Stimulated activated CD4-positive, alpha-beta T cell treated with anti-CD3 and anti-CD28 coated beads, Interleukin-2, amount 100 ng/mL, for 4 hours (primary cell): ENCODE results near the gene TOR2A.

Experiments
- DNase-seq: peaks from one replicate; pipeline ENCODE4 v3.0.0-alpha.2; 2020; ENCODE audit warnings: low read depth

TOR2A gene

DNA sequence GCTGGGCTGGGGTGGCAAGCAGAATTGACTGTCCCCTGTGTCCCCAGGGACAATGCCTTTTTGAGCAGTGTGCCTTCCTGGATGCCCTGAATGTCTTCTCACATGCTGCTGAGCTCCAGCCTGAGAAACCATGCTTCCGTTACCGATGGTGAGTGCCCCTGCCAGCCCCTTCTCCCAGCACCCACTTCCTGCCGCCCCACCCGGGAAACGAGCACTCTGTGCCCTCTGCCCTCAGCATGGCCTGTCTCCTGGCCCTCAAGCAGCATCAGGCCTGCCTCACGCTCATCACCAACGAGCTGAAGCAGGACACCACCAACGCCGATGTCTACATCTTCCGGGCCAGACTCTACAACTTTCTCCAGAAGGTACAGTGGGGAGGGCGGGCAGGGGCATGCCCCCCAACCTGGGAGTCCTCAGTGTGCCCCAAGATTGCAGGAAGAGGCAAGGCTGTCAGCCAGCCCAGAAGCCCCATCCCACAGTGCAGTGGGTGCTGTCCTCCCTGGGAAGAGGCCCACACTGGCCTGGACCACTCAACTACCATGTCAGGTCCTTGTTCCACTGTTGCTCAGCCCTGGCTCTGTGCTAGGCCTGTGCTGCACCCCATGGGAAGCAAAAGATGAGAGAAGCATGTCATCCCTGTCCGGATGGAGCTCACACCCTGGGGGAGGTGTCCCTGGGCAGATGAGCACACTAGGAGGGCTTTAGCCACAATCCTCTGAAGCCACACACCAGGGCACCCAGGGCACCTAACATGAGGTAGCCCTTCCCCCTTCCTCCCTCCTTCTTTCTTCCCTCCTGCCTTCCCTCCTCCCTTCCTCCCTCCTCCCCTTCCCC, 14.8 kb downstream of the TOR2A start:
- no peak for DNase-seq

DNA sequence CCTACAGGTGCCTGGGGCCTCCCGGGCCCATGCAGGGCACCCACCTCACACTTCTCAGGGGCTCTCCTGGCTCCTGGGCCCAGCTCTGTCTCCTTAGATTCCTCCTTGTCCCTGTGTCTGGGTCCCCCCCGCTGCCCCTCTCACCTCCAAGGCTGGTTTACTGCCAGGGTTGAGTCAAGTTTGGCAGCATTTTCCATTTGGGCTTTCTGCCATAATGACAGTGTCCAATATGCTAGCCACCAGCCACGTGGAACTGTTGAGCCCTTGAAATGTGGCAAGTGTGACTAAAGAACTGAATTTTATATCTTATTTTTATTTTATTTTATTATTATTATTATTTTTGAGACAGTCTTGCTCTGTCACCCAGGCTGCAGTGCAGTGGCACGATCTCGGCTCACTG, 17.3 kb downstream of the TOR2A start:
- DNase-seq = no peak

DNA sequence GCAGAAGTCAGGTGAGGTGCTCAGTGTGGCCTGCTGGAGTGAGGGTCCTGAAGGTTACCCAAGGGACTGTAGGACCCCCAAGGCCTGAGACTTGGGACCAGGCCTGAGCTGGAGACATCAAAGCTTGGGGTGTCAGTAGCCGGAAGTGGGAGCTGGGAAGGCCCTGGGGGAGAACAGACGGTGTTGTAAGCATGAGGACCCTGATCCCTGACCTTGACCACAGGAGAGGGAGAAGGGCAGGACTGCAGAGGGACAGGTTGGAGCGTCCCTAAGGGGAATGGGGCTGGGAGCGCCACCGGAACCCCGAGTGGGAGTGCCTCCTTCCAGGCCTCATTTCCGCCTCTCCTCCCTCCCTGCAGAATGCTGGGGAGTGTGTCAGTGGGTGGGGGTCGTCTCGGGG, 18.7 kb downstream of the TOR2A start:
- no peak for DNase-seq

DNA sequence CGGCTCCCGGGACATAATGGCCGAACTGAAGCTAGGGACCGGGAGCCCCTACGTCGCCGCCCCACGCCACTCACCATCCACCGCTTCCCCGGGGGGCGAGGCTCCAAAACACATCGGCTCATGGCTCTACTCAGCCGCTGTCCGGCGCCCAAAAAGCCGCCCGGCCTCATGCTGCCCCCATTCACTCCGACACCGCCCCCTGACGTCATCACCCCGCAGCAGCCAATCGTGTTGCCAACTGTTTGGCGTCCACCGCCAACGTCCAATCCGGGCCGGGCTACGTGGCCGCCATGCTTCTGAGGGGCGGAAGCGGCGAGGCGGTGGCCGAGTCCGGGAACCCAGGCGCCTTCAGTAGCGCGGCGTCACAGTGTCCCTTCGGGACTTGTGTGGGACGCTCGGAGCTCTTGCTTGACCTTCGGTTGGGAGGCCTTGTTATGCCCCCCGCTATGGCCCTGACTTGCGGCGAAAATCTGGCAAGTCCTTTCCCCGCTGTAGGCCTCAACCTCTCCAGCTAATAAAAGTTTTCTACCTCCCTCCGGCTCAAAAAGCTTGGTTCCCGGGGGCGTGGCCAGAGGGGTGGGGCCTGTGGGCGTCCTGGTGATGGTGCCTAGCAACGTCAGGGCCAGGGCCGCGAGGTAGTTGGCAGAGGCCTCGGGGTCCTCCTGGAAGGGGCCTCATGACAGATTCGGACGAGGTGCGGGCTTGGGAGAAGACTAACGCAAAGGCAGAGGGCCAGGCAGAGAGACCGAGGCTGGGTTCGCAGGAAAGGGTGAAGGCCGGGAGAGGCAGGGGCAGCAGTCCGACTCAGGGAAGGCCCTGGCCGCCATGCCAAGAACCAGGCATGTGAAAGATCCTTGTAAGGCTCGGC, 19.4 kb downstream of the TOR2A start, which contains the start of the genes PTRH1 and TTC16:
Gene PTRH1 (minus strand): TSS at position 194 of the 868 bp plus-strand sequence. CDS start 24 bp downstream, at position 170.
Gene TTC16 (plus strand): TSS at position 610 of the 868 bp plus-strand sequence. CDS start 67 bp downstream, at position 677.
- peak; percentile 94 for DNase-seq

DNA sequence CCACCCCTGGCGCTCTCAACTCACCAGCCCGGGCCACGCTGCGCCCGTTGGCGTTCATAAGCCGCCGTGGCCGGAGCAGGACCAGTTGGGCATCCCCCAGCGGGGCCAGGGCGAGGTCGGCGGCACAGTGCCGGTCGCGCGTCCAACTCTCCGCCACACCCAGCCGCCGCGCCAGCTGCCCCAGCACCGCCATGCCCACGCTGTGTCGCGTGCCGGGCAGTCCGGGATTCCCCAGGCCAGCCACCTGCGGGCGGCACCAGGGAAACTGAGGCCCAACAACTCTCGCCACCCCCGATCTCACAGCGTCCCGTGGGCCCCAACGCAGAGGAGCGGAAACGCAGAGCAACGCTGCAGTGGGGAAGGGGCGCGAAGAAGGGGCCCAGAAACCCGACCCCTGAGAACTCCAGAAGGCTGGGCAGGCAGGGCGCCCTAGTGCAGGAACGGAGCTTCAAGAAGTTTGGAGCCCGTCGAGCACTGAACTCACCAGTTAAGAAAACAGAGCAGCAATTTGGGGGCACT, 20.1 kb downstream of the TOR2A start:
- no peak for DNase-seq

DNA sequence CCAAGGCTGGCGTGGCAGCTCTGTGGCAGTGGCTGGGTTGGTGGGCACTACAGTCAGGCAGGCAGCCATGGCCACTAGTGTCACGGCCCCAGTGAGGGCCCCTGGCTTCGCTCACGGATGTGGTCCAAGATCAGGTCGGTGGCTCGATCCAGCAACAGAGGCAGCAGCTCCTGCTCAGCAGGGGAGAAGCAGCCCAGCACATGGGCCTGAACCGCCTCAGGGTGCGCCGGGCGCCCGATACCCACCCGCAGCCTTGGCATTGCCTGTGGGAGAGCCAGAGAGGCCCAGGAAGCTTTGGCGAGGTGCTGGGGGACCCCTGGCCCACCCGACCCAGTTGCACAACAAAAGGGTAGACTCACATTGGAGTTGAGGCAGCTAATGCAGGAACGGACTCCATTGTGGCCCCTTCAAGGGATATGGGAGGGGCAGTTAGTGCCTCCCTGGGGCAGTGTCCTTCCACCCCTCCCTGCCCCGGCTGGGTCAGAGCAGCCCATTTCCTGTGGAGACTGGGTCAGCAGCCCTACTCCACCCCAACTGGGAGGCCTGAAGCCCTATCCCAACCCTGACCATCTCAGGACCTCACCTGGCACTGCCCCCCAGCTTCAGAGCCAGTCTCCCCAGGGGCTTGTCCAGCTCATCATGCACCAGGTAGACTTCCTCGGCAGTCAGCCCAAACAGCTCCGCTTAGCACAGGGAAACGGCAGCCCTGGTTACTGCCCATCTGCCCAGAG, 20.9 kb downstream of the TOR2A start:
- DNase-seq = no peak

DNA sequence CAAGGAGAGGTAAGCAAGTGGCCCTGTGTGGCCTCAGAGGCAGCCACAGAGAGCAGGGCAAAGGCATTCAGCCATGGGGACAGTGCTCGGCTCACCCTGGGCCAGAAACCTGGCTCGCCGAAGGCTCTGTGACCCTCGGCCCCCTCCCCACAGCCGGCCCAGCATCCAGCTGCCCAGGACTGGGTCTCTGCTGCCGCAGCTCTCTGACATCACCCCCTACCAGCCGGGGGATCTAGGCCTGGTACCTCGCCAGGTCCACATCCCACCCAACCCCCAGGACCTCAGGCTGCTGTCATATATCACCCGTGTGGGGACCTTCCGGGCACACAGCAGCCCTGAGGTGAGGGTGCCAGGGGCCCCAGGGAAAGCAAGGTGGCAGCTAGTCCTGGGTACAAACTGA, 22.2 kb downstream of the TOR2A start:
- DNase-seq = no peak

DNA sequence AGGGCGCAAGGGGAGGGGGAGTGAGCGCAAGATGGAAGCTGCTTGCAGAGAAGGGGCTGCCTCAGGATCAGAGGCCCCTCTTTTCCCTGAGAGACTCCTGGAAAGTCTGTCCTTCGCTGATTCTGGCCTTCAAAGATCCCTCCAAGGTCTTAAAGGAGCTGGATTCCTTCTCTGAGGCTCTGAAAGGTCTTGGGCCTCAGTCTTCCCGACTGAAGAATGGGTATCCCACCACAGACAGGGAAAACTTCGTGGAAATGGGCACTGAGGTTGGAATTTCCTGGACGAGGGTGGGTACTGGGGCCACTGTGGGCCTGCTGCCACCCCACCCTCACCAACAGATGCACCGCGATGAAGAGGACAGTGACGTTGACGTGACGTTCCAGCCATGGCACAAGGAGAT, 22.7 kb downstream of the TOR2A start:
- DNase-seq = no peak

DNA sequence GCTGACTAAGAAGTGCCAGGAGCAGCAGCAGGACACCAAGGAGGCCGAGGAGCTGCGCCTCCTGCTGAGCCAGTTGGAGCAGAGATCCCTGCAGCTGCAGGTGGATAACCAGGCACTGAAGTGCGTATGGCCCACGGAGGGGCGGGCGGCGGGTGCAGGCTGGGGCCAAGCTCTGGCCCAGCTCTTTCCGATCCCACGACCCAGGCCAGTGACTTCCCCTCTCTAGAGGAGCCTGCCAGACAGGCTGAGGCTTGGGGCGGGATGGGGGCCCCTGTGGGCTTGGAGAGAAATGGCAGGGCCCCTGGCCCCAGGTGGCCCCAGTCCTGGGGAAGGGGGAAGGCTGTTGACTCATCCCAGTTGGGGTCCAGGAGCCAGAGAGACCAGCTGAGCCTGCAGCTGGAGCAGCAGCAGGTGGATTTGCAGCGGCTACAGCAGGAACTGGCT, 23.2 kb downstream of the TOR2A start:
- no peak for DNase-seq

DNA sequence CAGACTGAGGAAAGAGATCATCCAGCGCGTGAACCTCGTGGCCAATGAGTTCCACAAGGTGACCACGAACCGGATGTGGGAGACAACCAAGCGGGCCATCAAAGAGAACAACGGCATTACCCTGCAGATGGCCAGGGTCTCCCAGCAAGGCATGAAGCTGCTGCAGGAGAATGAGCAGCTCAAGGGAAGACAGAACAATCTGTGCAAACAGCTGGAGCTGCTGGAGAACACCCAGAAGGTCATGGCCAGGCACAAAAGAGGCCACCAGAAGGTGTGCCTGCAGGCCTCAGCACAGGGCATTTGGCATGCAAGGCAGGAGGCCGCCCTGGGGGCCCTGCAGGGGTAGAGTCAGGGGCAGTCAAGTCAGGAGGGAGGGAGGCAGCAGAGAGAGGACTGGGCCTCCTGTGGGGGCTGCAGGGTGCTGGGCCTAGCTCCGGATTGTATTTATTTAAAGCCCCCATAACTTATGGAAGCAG, 23.8 kb downstream of the TOR2A start:
- no peak for DNase-seq

DNA sequence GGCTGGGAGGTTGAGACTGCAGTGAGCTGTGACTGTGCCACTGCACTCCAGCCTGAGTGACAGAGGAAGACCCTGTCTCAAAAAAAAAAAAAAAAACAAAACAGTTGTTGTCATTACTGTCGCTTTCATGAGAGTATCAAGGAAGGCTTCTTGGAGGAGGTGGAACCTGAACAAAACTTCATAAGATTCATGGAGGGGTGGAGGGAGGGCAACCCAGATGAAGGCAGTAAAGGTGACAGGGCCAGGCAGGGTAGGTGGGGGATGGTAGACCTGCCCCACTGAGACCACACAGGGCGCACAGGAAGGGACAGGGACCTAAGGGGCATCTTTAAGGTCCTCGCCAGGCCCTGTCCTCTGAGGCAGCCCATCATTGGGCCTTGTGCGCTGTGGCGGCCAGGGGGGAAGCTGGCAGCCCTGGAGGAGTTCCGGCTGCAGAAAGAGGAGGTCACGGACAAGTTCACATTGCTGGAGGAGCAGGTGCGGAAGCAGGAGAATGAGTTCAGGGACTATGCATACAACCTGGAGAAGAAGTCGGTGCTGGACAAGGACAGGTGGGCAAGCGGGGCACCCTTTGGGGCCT, 24.8 kb downstream of the TOR2A start:
- no peak for DNase-seq

DNA sequence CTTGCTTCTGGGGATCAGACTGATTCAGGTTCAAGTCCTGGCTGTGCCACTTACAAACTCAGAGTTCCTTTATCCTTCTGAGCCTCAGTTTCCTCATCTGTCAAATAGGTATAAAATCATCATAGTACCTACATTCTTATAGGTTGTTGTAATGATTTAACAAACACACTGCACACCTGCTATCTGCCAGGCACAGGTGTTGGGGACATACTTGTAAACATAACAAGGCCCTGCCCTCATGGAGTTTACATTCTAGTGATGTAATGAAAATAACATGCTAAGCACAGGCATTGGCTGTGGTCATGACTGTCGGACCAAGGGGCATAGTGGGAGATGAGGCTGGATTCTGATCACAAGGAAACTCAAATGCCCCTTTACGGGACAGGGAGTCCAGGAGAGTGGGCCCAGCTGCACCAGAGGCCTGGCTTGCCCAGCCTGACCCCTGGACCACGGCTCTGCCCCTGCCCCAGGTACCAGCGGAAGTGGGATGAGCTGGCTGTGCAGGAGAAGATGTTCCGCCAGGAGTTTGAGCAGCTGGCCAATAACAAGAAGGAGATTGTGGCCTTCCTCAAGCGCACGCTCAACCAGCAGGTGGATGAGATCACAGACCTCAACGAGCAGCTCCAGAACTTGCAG, 26.0 kb downstream of the TOR2A start:
- DNase-seq = no peak

DNA sequence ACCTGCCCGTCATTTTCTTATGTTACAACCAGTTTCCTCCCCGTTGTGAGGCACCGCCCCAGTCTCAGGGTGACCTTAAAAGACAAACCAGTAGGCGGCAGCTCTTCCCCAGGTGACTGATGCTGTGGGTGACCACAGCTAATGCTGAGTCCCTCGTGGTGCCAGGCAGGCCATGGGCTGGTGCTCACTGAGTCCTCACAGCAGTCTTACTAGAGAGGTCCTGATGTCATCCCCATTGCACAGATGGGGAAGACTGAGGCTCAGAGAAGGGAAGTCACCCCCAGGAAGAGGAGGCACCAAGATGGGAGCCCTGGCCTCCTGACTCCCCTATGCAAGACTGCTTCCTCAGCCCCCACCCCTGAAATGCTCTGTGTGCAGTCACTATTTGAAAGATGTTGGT, 27.3 kb downstream of the TOR2A start:
- DNase-seq = no peak

DNA sequence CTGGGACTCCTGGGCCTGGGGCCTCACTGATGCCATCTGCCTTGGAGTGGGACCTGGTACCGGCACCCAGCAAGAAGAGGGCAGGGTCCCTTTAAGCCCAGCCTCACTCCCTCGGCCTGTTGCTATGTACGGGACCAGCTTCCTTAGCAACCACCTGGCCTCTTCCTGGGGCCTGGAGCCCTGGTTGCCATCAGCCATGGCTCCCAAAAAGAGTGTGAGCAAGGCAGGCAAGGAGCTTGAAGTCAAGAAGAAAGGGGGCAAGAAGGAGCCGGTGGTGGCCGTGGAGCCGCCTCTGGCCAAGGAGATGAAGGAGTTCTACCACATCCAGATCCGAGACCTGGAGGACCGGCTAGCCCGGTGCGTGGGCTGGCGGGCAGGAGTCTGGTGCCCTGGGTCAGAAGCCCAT, 28.3 kb downstream of the TOR2A start, which contains the start of gene CFAP157:
Gene CFAP157 (plus strand): TSS at position 153 of the 406 bp plus-strand sequence. CDS start 44 bp downstream, at position 197.
- no peak for DNase-seq

DNA sequence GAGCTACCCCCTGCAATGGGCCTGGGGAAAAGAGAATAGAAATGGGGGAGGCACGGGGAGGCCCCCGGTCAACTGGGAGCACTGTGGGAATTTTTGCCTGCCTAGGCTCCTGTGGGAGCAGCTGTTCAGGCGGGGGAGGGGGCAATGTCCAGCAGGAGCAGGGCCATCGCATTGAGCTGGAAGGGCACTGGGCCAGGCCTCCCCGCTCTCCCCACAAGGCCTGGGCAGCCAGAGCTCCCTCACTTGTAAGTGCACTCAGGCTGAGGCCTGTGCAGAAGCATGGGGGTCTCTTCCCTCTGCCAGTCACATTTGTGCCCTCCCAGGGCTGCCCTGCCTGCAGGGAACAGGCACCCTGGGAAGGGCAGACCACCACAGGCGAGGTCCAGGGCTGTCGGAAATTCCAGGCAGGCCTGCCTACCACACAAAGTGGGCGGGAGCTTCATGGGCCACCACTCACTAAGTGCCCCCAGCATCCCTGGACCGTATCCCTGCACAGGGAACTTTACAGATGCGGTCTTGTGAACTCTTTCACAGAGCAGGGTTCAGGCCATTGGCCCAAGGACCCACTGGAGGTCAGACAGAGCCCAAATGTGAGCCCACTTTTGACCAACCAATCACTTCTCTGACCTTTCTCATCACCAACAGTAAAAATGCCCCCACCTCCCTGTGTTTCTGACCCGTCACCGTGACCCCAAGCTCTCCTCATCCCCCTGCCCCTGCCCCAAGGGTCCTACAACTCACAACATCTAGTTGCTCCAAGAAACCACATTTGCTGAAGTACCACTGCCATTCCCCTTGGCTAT, 29.3 kb downstream of the TOR2A start:
- DNase-seq = no peak

DNA sequence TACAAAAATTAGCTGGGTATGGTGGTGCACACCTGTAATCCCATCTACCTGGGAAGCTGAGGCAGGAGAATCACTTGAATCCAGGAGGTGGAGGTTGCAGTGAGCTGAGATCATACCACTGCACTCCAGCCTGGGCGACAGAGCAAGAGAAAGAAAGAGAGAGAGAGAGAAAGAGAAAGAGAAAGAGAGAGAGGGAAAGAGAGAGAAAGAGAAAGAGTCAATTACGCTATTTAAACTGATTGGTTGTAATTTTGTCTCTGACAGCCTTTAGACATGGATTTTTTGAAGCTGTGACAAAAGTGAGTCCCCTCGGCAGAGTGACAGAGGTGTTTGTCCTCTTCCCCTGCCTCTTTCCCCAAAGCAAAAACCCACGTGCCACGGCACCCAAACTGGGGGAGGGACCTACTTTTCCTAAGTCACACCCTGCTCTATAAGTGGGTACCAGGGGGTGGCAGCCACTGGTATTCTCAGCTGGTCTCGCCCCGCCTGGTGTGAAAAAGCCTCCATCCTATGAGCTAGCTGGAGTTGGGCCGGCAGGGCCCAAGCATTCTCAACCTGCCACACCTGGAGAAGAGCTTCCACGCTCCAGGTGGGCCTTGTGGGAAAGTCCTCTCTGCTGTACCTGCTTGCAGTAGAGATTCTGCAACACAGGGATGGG, 31.7 kb downstream of the TOR2A start:
- no peak for DNase-seq

DNA sequence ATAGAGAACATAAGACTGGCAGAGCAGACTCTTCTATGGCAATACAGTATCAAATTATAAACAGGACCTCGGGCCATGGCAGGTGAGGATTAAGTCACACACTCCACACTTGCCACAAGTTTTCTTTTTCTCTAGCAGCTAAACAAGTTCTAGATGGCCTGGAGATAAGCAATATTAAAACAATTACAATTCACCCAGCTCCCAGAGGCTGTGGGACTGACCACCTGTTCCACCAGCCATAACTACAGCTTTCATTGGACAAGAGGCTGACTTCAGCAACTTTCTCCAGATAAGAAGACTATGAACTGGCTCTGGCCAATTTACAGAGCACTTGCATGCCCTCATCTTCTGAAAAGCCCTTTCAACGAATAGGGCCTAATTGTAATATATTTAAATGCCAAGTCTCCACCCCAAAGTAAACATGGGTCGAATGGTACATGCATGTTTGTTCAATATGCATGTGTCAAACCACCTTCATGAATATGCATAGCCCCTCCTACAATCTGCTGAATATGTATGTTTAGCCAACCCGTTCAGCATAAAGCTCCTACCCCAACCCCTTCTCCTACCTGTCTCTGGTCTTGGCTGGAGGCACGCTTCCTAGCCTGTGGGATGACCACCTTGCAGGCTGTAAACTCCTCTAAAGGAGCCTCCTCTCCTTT, 34.4 kb downstream of the TOR2A start:
- no peak for DNase-seq

DNA sequence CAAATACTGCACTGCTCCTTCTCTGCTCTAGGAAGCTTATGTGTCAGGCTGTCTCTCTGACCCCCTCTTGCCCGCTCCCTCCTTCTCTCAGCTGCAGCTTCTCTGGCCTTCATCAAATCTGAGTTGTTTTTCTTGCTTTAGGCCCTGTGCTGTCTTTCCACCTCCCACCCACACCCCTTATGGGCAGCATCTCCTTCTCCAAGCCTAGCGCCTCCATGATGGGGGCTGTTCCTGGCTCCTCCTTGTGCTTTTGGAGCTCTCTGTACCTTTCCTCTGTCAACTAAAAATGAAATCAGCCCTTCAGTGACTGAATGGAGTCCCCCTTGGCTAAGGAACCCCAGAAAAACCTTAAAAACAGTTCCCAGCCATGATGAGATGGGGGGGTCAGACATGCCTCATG, 35.0 kb downstream of the TOR2A start:
- DNase-seq = no peak
